IMR-90 (cell line): ENCODE results near the gene MAPK8IP3. TPM values are rescaled to one million over a fixed set of nuclear protein-coding genes. Genes with fewer than 3 reads are reported as not detected.

Experiments used
- ATAC-seq: fragments of 200-7000 bp; cut with Tn5 transposase; 2 replicates; pipeline ENCODE4 v1.9.1; 2020; ENCODE audit warnings: low read depth, mild to moderate bottlenecking, moderate library complexity
- BruUV-seq: library from RNA; stranded (reverse); fragments of 400-500 nt; replicated peaks from 2 replicates; lab custom pipeline; 2021; lab: Mats Ljungman, UMichigan
- CTCF ChIA-PET: fragments of 300-600 bp; formaldehyde crosslinking; extraction: SDS; loops from one replicate; lab custom pipeline; 2021; ENCODE audit warnings: antibody characterized with exemption; lab: Yijun Ruan, JAX
- POLR2A ChIA-PET: fragments of 300-600 bp; sonication (Branson Sonifier 250); formaldehyde crosslinking; loops from one replicate; lab custom pipeline; 2022; ENCODE audit warnings: antibody characterized with exemption; ENCODE audit not compliant: unreplicated experiment; lab: Charles Lee
- DNase-seq: peaks from one replicate; pipeline ENCODE4 v3.0.0; 2013
- H2AFZ ChIP-seq: replicated peaks from 2 replicates; pipeline ENCODE3; 2013; ENCODE audit warnings: low read length, mild to moderate bottlenecking; ENCODE audit not compliant: poor library complexity
- H2AK5ac ChIP-seq: 2 replicates; pipeline ENCODE4 v1.6.1; 2013; ENCODE audit warnings: low read depth, low read length, inconsistent platforms
- H2AK9ac ChIP-seq: replicated peaks from 2 replicates; pipeline ENCODE3; 2013; ENCODE audit warnings: mild to moderate bottlenecking, low read depth, low read length, moderate library complexity; ENCODE audit not compliant: poor library complexity
- H2BK120ac ChIP-seq: 2 replicates; pipeline ENCODE4 v1.6.1; 2013; ENCODE audit warnings: low read depth, low read length, inconsistent platforms
- H2BK15ac ChIP-seq: 3 replicates; pipeline ENCODE4 v1.6.1; 2013; ENCODE audit warnings: low read depth, low read length, inconsistent platforms
- H2BK20ac ChIP-seq: 2 replicates; pipeline ENCODE4 v1.6.1; 2013; ENCODE audit warnings: low read depth, mild to moderate bottlenecking, inconsistent platforms, low read length, moderate library complexity
- H2BK5ac ChIP-seq: 2 replicates; pipeline ENCODE4 v1.6.1; 2013; ENCODE audit warnings: mild to moderate bottlenecking, low read depth, low read length, inconsistent platforms; ENCODE audit not compliant: poor library complexity, severe bottlenecking
- H3K14ac ChIP-seq: replicated peaks from 2 replicates; pipeline ENCODE4 v1.6.1; 2013; ENCODE audit warnings: low read depth, low read length, inconsistent platforms
- H3K18ac ChIP-seq: 2 replicates; pipeline ENCODE4 v1.6.1; 2013; ENCODE audit warnings: low read depth, low read length, control low read depth
- H3K23ac ChIP-seq: 2 replicates; pipeline ENCODE4 v1.6.1; 2013; ENCODE audit warnings: low read depth, low read length, inconsistent platforms
- H3K27ac ChIP-seq: 2 replicates; pipeline ENCODE4 v1.5.1; 2013; ENCODE audit warnings: mild to moderate bottlenecking, control low read depth, low read length; ENCODE audit not compliant: insufficient read depth
- H3K27me3 ChIP-seq: 2 replicates; pipeline ENCODE4 v1.6.1; 2013; ENCODE audit warnings: low read length; ENCODE audit not compliant: control insufficient read depth, insufficient read depth
- H3K36me3 ChIP-seq: 2 replicates; pipeline ENCODE4 v1.6.1; 2013; ENCODE audit warnings: low read length, mixed read lengths; ENCODE audit not compliant: control insufficient read depth, insufficient read depth
- H3K4ac ChIP-seq: 2 replicates; pipeline ENCODE4 v1.6.1; 2013; ENCODE audit warnings: low read depth, low read length, inconsistent platforms
- H3K4me1 ChIP-seq: 2 replicates; pipeline ENCODE4 v1.6.1; 2013; ENCODE audit warnings: low read length, mixed read lengths; ENCODE audit not compliant: control insufficient read depth, insufficient read depth
- H3K4me2 ChIP-seq: 2 replicates; pipeline ENCODE4 v1.6.1; 2013; ENCODE audit warnings: low read depth, mild to moderate bottlenecking, control low read depth, low read length, moderate library complexity
- H3K4me3 ChIP-seq: 2 replicates; pipeline ENCODE4 v1.5.1; 2013; ENCODE audit warnings: low read depth, mild to moderate bottlenecking, control low read depth, low read length, moderate library complexity; ENCODE audit not compliant: insufficient read depth
- H3K56ac ChIP-seq: 2 replicates; pipeline ENCODE4 v1.6.1; 2013; ENCODE audit warnings: low read length, inconsistent platforms; ENCODE audit not compliant: insufficient read depth; ENCODE audit errors: extremely low read depth
- H3K79me1 ChIP-seq, 2 experiments: 2 replicates each; pipeline ENCODE4 v1.6.1; 2013; ENCODE audit warnings: low read length in 2 of 2, inconsistent platforms in 1 of 2, low read depth in 1 of 2
- H3K9ac ChIP-seq: 2 replicates; pipeline ENCODE4 v1.6.1; 2013; ENCODE audit warnings: low read depth, low read length, control low read depth
- H3K9me1 ChIP-seq: 2 replicates; pipeline ENCODE4 v1.6.1; 2013; ENCODE audit warnings: low read length, inconsistent platforms; ENCODE audit not compliant: insufficient read depth
- H3K9me3 ChIP-seq: 2 replicates; pipeline ENCODE4 v1.6.1; 2013; ENCODE audit warnings: low read length; ENCODE audit not compliant: control insufficient read depth, insufficient read depth
- H4K20me1 ChIP-seq: 2 replicates; pipeline ENCODE4 v1.6.1; 2013; ENCODE audit warnings: low read length, inconsistent platforms; ENCODE audit not compliant: insufficient read depth
- H4K5ac ChIP-seq: 2 replicates; pipeline ENCODE4 v1.6.1; 2013; ENCODE audit warnings: mild to moderate bottlenecking, low read depth, low read length, control low read depth
- H4K8ac ChIP-seq, 2 experiments: 2 replicates each; pipeline ENCODE4 v1.6.1; 2013; ENCODE audit warnings: low read depth in 2 of 2, low read length in 2 of 2, control low read depth in 1 of 2, inconsistent platforms in 1 of 2
- H4K91ac ChIP-seq: 2 replicates; pipeline ENCODE4 v1.6.1; 2013; ENCODE audit warnings: low read depth, low read length, inconsistent platforms; ENCODE audit not compliant: insufficient read depth
- BHLHE40 ChIP-seq: fragments of 150-350 bp; IDR thresholded peaks from 2 replicates; pipeline ENCODE4 v1.6.1; 2016; ENCODE audit warnings: mild to moderate bottlenecking, low read depth, low read length
- CEBPB ChIP-seq: IDR thresholded peaks from 2 replicates; pipeline ENCODE4 v1.6.1; 2012; ENCODE audit warnings: low read depth, low read length, improper control_type of control experiment
- CHD1 ChIP-seq: IDR thresholded peaks from 2 replicates; pipeline ENCODE4 v1.6.1; 2012; ENCODE audit warnings: low read depth, low read length, improper control_type of control experiment
- CTCF ChIP-seq: conservative IDR thresholded peaks from 2 replicates; pipeline ENCODE4 v1.5.1; 2012; ENCODE audit warnings: mild to moderate bottlenecking, low read depth, low read length, improper control_type of control experiment
- FOS ChIP-seq: fragments of 150-350 bp; IDR thresholded peaks from 2 replicates; pipeline ENCODE4 v1.6.1; 2016; ENCODE audit warnings: low read depth, low read length
- MAFK ChIP-seq: IDR thresholded peaks from 2 replicates; pipeline ENCODE4 v1.6.1; 2012; ENCODE audit warnings: low read depth, low read length, improper control_type of control experiment
- MAZ ChIP-seq: IDR thresholded peaks from 2 replicates; pipeline ENCODE4 v1.6.1; 2012; ENCODE audit warnings: low read depth, mild to moderate bottlenecking, low read length, improper control_type of control experiment, moderate library complexity, borderline replicate concordance
- MXI1 ChIP-seq: IDR thresholded peaks from 2 replicates; pipeline ENCODE4 v1.6.1; 2012; ENCODE audit warnings: low read depth, mild to moderate bottlenecking, low read length, moderate library complexity, borderline replicate concordance
- NFE2L2 ChIP-seq: fragments of 150-350 bp; IDR thresholded peaks from 2 replicates; pipeline ENCODE4 v1.6.1; 2016; ENCODE audit warnings: low read depth, mild to moderate bottlenecking, low read length
- POLR2A ChIP-seq: IDR thresholded peaks from 2 replicates; pipeline ENCODE4 v1.6.1; 2012; ENCODE audit warnings: mild to moderate bottlenecking, low read depth, low read length
- RAD21 ChIP-seq: IDR thresholded peaks from 2 replicates; pipeline ENCODE4 v1.6.1; 2012; ENCODE audit warnings: low read length, improper control_type of control experiment
- RCOR1 ChIP-seq: IDR thresholded peaks from 2 replicates; pipeline ENCODE4 v1.6.1; 2012; ENCODE audit warnings: mild to moderate bottlenecking, low read length, improper control_type of control experiment; ENCODE audit not compliant: insufficient replicate concordance
- RFX5 ChIP-seq: IDR thresholded peaks from 2 replicates; pipeline ENCODE4 v1.8.0; 2012; ENCODE audit warnings: low read depth, mild to moderate bottlenecking, low read length, moderate library complexity
- SMC3 ChIP-seq: fragments of 150-350 bp; IDR thresholded peaks from 2 replicates; pipeline ENCODE4 v1.6.1; 2016; ENCODE audit warnings: low read depth, mild to moderate bottlenecking, antibody characterized with exemption, low read length, moderate library complexity
- USF2 ChIP-seq: fragments of 150-350 bp; IDR thresholded peaks from 2 replicates; pipeline ENCODE4 v1.6.1; 2017; ENCODE audit warnings: mild to moderate bottlenecking, antibody characterized with exemption, low read length, low read depth
- WGBS, 2 experiments: methylation state at CpG; one replicate each; pipeline versions ENCODE4 v1.1.5 to v1.1.7; 2013; ENCODE audit warnings: missing lambda C conversion rate in 2 of 2; ENCODE audit not compliant: insufficient read length in 1 of 2; ENCODE audit errors: extremely low coverage in 2 of 2; 5-methylcytosine and 5-hydroxymethylcytosine counted together
- dilution Hi-C: fragments of 300-500 bp; cut with HindIII; formaldehyde crosslinking; loops from one replicate; pipeline ENCODE4 v1.14.3; 2018; ENCODE audit warnings: low sequenced_read_pairs; ENCODE audit not compliant: unreplicated experiment
- in situ Hi-C: fragments of 300-500 bp; cut with MboI; formaldehyde crosslinking; loops from 3 replicates; pipeline ENCODE4 v1.14.3; 2019; ENCODE audit warnings: low sequenced_read_pairs, inconsistent platforms, mixed read lengths
- intact Hi-C: fragments of 100-400 bp; cut with micrococcal nuclease; formaldehyde crosslinking; loops from 2 replicates; pipeline ENCODE4 v1.10.0; 2022
- polyA plus RNA-seq, 3 experiments: library from polyadenylated mRNA; depleted of rRNA; stranded (reverse); fragments of >200 nt; gene quantifications; 2 replicates each; pipeline ENCODE4 v1.2.3, GENCODE V29; 2012; ENCODE audit warnings: low replicate concordance in 1 of 3
- total RNA-seq: library from RNA; depleted of rRNA; stranded (reverse); fragments of >200 nt; gene quantifications from 2 replicates; pipeline ENCODE4 v1.2.3, GENCODE V29; 2012
- TF ChIP-seq, protein P1 (sequence below): fragments of 150-350 bp; IDR thresholded peaks from 2 replicates; pipeline ENCODE4 v1.6.1; 2016; ENCODE audit warnings: low read depth, mild to moderate bottlenecking, low read length, moderate library complexity, borderline replicate concordance

Gene MAPK8IP3
- total and polyA plus RNA-seq, 2 of the 4 experiments (the other 2 are of a cell fraction) = 17.0 to 69.1 TPM

DNA sequence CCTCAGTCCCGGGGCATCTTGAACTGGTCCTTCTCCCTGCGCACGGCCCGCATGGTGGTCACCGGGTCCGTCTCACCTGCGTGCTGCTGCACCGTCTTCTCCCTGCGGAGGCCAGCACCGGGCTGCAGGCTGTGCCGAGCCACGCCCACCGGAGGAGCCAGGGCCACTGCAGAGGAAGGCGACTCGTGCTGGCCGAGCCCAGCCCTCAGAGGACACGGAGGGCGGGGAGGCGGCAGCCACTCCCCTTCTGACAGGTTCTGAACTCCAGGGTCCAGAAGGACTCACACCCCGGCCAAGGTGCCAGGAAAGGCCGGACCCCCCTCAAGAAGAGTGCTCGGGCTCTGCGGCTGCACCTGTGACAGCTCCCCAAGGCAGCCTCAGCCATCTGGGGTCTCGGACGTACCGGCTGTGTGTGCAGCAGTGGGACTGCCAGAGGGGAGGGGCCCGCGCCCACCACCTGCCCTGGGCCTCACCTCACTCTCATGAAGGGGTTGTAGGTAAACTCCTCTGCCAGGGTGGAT, 103.3 kb downstream of the MAPK8IP3 start:
- Histone ChIP-seq H4K91ac (no peak overlapping the region), H3K18ac (no peak overlapping the region), H3K4ac (no peak overlapping the region), H2BK120ac (no peak overlapping the region), H3K4me1 (peaks cover 4% of the 10 kb centered on the region; the same call in 1 of the 2 replicates), H3K4me2 (no peak overlapping the region), H2AFZ (no peak overlapping the region), H3K9ac (no peak overlapping the region), H3K4me3 (no peak overlapping the region), H2BK5ac (no peak overlapping the region), H3K79me1 (0 out of 4 replicates have a peak, but pooled peaks cover 0 to 2% of the 10 kb centered on the region in 2 experiments), H2BK15ac (no peak overlapping the region), H3K14ac (no peak overlapping the region), H2AK9ac (no peak overlapping the region), H3K27me3 (no peaks in the 10 kb centered on the region), H3K9me3 (no peaks in the 10 kb centered on the region), H3K36me3 (peaks cover 19% of the 10 kb centered on the region; the same call in 1 of the 2 replicates), H2AK5ac (no peak overlapping the region), H3K27ac (no peak overlapping the region), H4K20me1 (no peaks in the 10 kb centered on the region), H4K8ac (no peak overlapping the region), H4K5ac (no peak overlapping the region), H3K56ac (no peak overlapping the region), H2BK20ac (no peak overlapping the region), H3K9me1 (no peaks in the 10 kb centered on the region), H3K23ac (no peak overlapping the region)
- DNase-seq (no peak), ATAC-seq (no peak)
- BruUV-seq = no TSS peak
- POLR2A ChIA-PET = no interaction called here
- dilution Hi-C loops = no loop called here
- TF ChIP-seq RCOR1 = no peak
- TF ChIP-seq, protein P1, sequence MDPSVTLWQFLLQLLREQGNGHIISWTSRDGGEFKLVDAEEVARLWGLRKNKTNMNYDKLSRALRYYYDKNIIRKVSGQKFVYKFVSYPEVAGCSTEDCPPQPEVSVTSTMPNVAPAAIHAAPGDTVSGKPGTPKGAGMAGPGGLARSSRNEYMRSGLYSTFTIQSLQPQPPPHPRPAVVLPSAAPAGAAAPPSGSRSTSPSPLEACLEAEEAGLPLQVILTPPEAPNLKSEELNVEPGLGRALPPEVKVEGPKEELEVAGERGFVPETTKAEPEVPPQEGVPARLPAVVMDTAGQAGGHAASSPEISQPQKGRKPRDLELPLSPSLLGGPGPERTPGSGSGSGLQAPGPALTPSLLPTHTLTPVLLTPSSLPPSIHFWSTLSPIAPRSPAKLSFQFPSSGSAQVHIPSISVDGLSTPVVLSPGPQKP = no peak
- TF ChIP-seq CEBPB = no peak
- TF ChIP-seq CHD1 = no peak
- TF ChIP-seq POLR2A = no peak
- TF ChIP-seq NFE2L2 = no peak
- TF ChIP-seq SMC3 = no peak
- TF ChIP-seq MAZ = no peak
- TF ChIP-seq BHLHE40 = no peak
- no peak for TF ChIP-seq RFX5
- no peak for TF ChIP-seq RAD21
- no peak for TF ChIP-seq MXI1
- no peak for TF ChIP-seq CTCF
- no peak for TF ChIP-seq FOS
- no peak for TF ChIP-seq USF2
- TF ChIP-seq MAFK = no peak
- in situ Hi-C loops = no loop called here
- intact Hi-C loops = no loop called here
- CTCF ChIA-PET = no interaction called here
- 78% methylated on average over 13 of the region's 28 CpGs; no CpG with 5 or more reads in 1 of the 2 experiments for WGBS, 2 experiments
